Hepatocyte (in vitro differentiated cells): ENCODE results near the gene DMXL1.

ENCODE experiments used
- CTCF ChIP-seq: fragments of 200-600 bp; sonication (generic); IDR thresholded peaks from 2 replicates; pipeline ENCODE4 v1.5.1; 2016; ENCODE audit warnings: antibody characterized with exemption, mild to moderate bottlenecking; ENCODE audit not compliant: poor library complexity
- EZH2 ChIP-seq: fragments of 200-600 bp; sonication (generic); IDR thresholded peaks from 2 replicates; pipeline ENCODE4 v1.6.1; 2016; ENCODE audit warnings: antibody characterized with exemption, mild to moderate bottlenecking, borderline replicate concordance
- EZH2phosphoT487 ChIP-seq: fragments of 200-600 bp; sonication (generic); IDR thresholded peaks from one replicate; pipeline ENCODE4 v1.6.1; 2018; ENCODE audit warnings: antibody characterized with exemption, mild to moderate bottlenecking, low read depth, moderate library complexity; ENCODE audit not compliant: unreplicated experiment, severe bottlenecking

GRCh38 chr5:119031905-119032304 lies 39.0 kb upstream of the DMXL1 start:
- TF ChIP-seq EZH2 (no peak), CTCF (no peak), EZH2phosphoT487 (no peak)
